Neural cell (in vitro differentiated cells): ENCODE results near the gene TXNDC11. TPM values are rescaled to one million over a fixed set of nuclear protein-coding genes. Genes with fewer than 3 reads are reported as not detected.

Experiments
- H2AFZ ChIP-seq: fragments of 200-600, 300-800 bp; sonication (generic), shearing (Covaris generic); 2 replicates; pipeline ENCODE4 v1.6.0; 2014; ENCODE audit warnings: low read depth, mild to moderate bottlenecking, antibody characterized with exemption, low read length, moderate library complexity
- H3F3A ChIP-seq: fragments of 200-600 bp; shearing (Covaris generic); 2 replicates; pipeline ENCODE4 v1.6.1; 2016; ENCODE audit warnings: mild to moderate bottlenecking, moderate library complexity, mixed read lengths, antibody characterized with exemption, low read length; ENCODE audit not compliant: insufficient read depth, poor library complexity, severe bottlenecking
- H3K27ac ChIP-seq: fragments of 200-600, 300-800 bp; sonication (generic), shearing (Covaris generic); 2 replicates; pipeline ENCODE4 v1.5.1; 2014; ENCODE audit warnings: mild to moderate bottlenecking, low read length, moderate library complexity
- H3K27me3 ChIP-seq: fragments of 300-800, 200-600 bp; sonication (generic), shearing (Covaris generic); 2 replicates; pipeline ENCODE4 v1.6.0; 2014; ENCODE audit warnings: mild to moderate bottlenecking, low read depth, low read length, moderate library complexity; ENCODE audit not compliant: insufficient read depth
- H3K36me3 ChIP-seq: fragments of 300-800, 200-600 bp; sonication (generic), shearing (Covaris generic); 2 replicates; pipeline ENCODE4 v1.5.1; 2014; ENCODE audit warnings: mild to moderate bottlenecking, antibody characterized with exemption, low read length, moderate library complexity; ENCODE audit not compliant: insufficient read depth
- H3K4me2 ChIP-seq: fragments of 300-800, 200-600 bp; sonication (generic), shearing (Covaris generic); 2 replicates; pipeline ENCODE4 v1.6.0; 2014; ENCODE audit warnings: mild to moderate bottlenecking, low read length
- H3K4me3 ChIP-seq: fragments of 300-800, 200-600 bp; sonication (generic), shearing (Covaris generic); 2 replicates; pipeline ENCODE4 v1.5.1; 2014; ENCODE audit warnings: mild to moderate bottlenecking, low read length, moderate library complexity
- H3K79me2 ChIP-seq: fragments of 200-600 bp; shearing (Covaris generic); replicated peaks from 2 replicates; pipeline ENCODE4 v1.6.0; 2014; ENCODE audit warnings: mild to moderate bottlenecking, low read length, moderate library complexity; ENCODE audit not compliant: insufficient read depth
- H3K9ac ChIP-seq: fragments of 300-800, 200-600 bp; sonication (generic), shearing (Covaris generic); 2 replicates; pipeline ENCODE4 v1.6.1; 2016; ENCODE audit warnings: mild to moderate bottlenecking, low read length, mixed read lengths
- H3K9me2 ChIP-seq: fragments of 200-600 bp; shearing (Covaris generic); 2 replicates; pipeline ENCODE4 v1.6.1; 2016; ENCODE audit warnings: mild to moderate bottlenecking, low read length, mixed read lengths; ENCODE audit not compliant: insufficient read depth
- H3K9me3 ChIP-seq: fragments of 200-600, 300-800 bp; sonication (generic), shearing (Covaris generic); 2 replicates; pipeline ENCODE4 v1.6.1; 2016; ENCODE audit warnings: mild to moderate bottlenecking, mixed run types, low read length, moderate library complexity, mixed read lengths
- H4K20me1 ChIP-seq: fragments of 200-600 bp; shearing (Covaris generic); 2 replicates; pipeline ENCODE4 v1.6.1; 2016; ENCODE audit warnings: mild to moderate bottlenecking, mixed run types; ENCODE audit not compliant: insufficient read depth
- CTCF ChIP-seq: fragments of 450-650 bp; IDR thresholded peaks from 2 replicates; pipeline ENCODE4 v1.5.1; 2014; ENCODE audit warnings: antibody characterized with exemption, mild to moderate bottlenecking, moderate library complexity; ENCODE audit not compliant: poor library complexity, severe bottlenecking
- EP300 ChIP-seq: fragments of 450-650 bp; conservative IDR thresholded peaks from 2 replicates; pipeline ENCODE4 v1.6.1; 2014; ENCODE audit warnings: antibody characterized with exemption, mild to moderate bottlenecking, moderate library complexity; ENCODE audit not compliant: poor library complexity, severe bottlenecking
- EZH2 ChIP-seq: fragments of 200-600, 300-800 bp; shearing (Covaris generic), sonication (generic); IDR thresholded peaks from 2 replicates; pipeline ENCODE4 v1.6.1; 2014; ENCODE audit warnings: antibody characterized with exemption, low read length, borderline replicate concordance, mild to moderate bottlenecking; ENCODE audit not compliant: insufficient read depth, poor library complexity, severe bottlenecking
- MXI1 ChIP-seq: fragments of 450-650 bp; conservative IDR thresholded peaks from 2 replicates; pipeline ENCODE4 v1.6.1; 2014; ENCODE audit warnings: antibody characterized with exemption, mild to moderate bottlenecking; ENCODE audit not compliant: poor library complexity, severe bottlenecking
- POLR2AphosphoS5 ChIP-seq: IDR thresholded peaks from 2 replicates; pipeline ENCODE4 v1.6.1; 2012
- RAD21 ChIP-seq: fragments of 450-650 bp; conservative IDR thresholded peaks from 2 replicates; pipeline ENCODE4 v1.6.1; 2014; ENCODE audit warnings: antibody characterized with exemption, mild to moderate bottlenecking, moderate library complexity
- REST ChIP-seq: IDR thresholded peaks from 2 replicates; pipeline ENCODE4 v1.6.1; 2012; ENCODE audit warnings: borderline replicate concordance
- SMC3 ChIP-seq: fragments of 450-650 bp; conservative IDR thresholded peaks from 2 replicates; pipeline ENCODE4 v1.6.1; 2014; ENCODE audit warnings: antibody characterized with exemption, mild to moderate bottlenecking, moderate library complexity; ENCODE audit not compliant: poor library complexity
- TAF1 ChIP-seq: IDR thresholded peaks from 2 replicates; pipeline ENCODE4 v1.6.1; 2012; ENCODE audit warnings: low read depth
- polyA plus RNA-seq: library from polyadenylated mRNA; depleted of rRNA; stranded (reverse); fragments of >200 nt; gene quantifications from 2 replicates; pipeline ENCODE4 v1.2.3, GENCODE V29; 2014
- small RNA-seq, 3 experiments: library from RNA; depleted of rRNA; stranded (forward); fragments of <200 nt; gene quantifications; one replicate each; pipeline ENCODE3, GENCODE V24; 2012

The TXNDC11 gene
- polyA plus RNA-seq, 1 donor from 2014 or later: 10.9 TPM

DNA sequence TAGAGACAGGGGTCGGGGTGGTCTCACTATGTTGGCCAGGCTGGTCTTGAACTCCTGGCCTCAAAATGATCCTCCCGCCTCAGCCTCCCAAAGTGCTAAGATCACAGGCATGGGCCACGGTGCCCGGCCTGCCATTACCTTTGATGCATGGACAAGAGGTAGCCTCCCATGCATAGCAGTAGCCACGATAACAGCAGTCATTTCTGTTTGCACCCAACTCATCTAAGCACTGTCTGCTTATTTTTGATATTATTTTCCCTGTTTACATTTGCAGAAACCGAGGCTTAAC is 111.9 kb downstream of the TXNDC11 start:
- H4K20me1 ChIP-seq: no peaks in the 10 kb centered on the region
- TF ChIP-seq RAD21 (no peak), MXI1 (no peak), TAF1 (no peak), CTCF (no peak), POLR2AphosphoS5 (no peak), EP300 (no peak), EZH2 (no peak)

GRCh38 chr16:11630046-11630767 is 112.5 kb downstream of the TXNDC11 start:
- no peak for TF ChIP-seq CTCF
- no peak for TF ChIP-seq RAD21
- no peak for TF ChIP-seq MXI1
- no peak for TF ChIP-seq SMC3
- no peak for TF ChIP-seq POLR2AphosphoS5
- no peak for TF ChIP-seq EP300
- TF ChIP-seq TAF1: no peak
- no peak for TF ChIP-seq REST
- TF ChIP-seq EZH2: no peak
- H2AFZ ChIP-seq: no peak overlapping the region

More for the DNA sequence above, 111.9 kb downstream of the TXNDC11 start:
- no peaks in the 10 kb centered on the region for H3K36me3 ChIP-seq
- no peak overlapping the region for H3K4me3 ChIP-seq
- no peaks in the 10 kb centered on the region for H3K27me3 ChIP-seq
- no peaks in the 10 kb centered on the region for H3K9me2 ChIP-seq
- no peaks in the 10 kb centered on the region for H3K9me3 ChIP-seq
- H3K27ac ChIP-seq: no peak overlapping the region
- no peaks in the 10 kb centered on the region for H3K79me2 ChIP-seq
- no peak overlapping the region for H2AFZ ChIP-seq
- no peak overlapping the region for H3K4me2 ChIP-seq
- no peaks in the 10 kb centered on the region for H3F3A ChIP-seq
- H3K9ac ChIP-seq: no peak overlapping the region

More at GRCh38 chr16:11630046-11630767, 112.5 kb downstream of the TXNDC11 start:
- Histone ChIP-seq H3F3A (no peaks in the 10 kb centered on the region), H3K27me3 (no peaks in the 10 kb centered on the region), H4K20me1 (no peaks in the 10 kb centered on the region), H3K27ac (no peak overlapping the region), H3K9ac (no peak overlapping the region), H3K9me3 (no peaks in the 10 kb centered on the region), H3K9me2 (no peaks in the 10 kb centered on the region), H3K79me2 (no peaks in the 10 kb centered on the region), H3K4me3 (no peak overlapping the region), H3K36me3 (no peaks in the 10 kb centered on the region), H3K4me2 (no peak overlapping the region)

Small RNAs within 50 kb of the gene (small RNA-seq; reads per million reads assigned to genes)
- 0 reads per million in 3 experiments for gene RF00017

Other genes with a start within 250 kb of the TXNDC11 start
- gene LITAF, start 155.9 kb downstream of the TXNDC11 start, polyA plus RNA-seq: 0.31 and 1.0 TPM in 2 replicates
- 176 and 211 TPM in 2 replicates for gene SNN, start 74.4 kb downstream of the TXNDC11 start, polyA plus RNA-seq
- 53.7 and 67.7 TPM in 2 replicates for gene ZC3H7A, start 54.4 kb upstream of the TXNDC11 start, polyA plus RNA-seq
- 61.2 and 70.9 TPM in 2 replicates for gene RSL1D1, start 108.7 kb upstream of the TXNDC11 start, polyA plus RNA-seq
- 31.0 and 31.3 TPM in 2 replicates for gene GSPT1, start 173.1 kb upstream of the TXNDC11 start, polyA plus RNA-seq
- 0.82 and 2.1 TPM in 2 replicates for gene NPIPB2, start 199.2 kb upstream of the TXNDC11 start, polyA plus RNA-seq
- not detected in 2 replicates for gene TNFRSF17, start 222.4 kb upstream of the TXNDC11 start, polyA plus RNA-seq
- 4.4 and 8.1 TPM in 2 replicates for gene SNX29, start 233.9 kb upstream of the TXNDC11 start, polyA plus RNA-seq